ENCODE data around the gene CHMP2A.
"Not testable (repeated sequence)": the region's sequence is repeated elsewhere in the genome, so short reads cannot be mapped to it uniquely, and the experiment has no call there.

The CHMP2A gene

GRCh38 chr19:58544591-58545285 is 10.2 kb downstream of the CHMP2A start:
- H3K4me1 ChIP-seq (ENCODE audit: control insufficient read depth, insufficient read depth, low read length) = peaks cover 13% of the 10 kb centered on the region
- peaks cover 27% of the 10 kb centered on the region for H3K36me3 ChIP-seq (ENCODE audit: control insufficient read depth, insufficient read depth, low read length)
- peak overlapping the region; percentile 100 for H3K4me3 ChIP-seq (ENCODE audit: insufficient read depth, low read depth, low read length)
- H3K27ac ChIP-seq (ENCODE audit: insufficient read depth, low read depth, low read length, poor library complexity, severe bottlenecking) = peak overlapping the region; percentile 97
- H3K27me3 ChIP-seq (ENCODE audit: control insufficient read depth, insufficient read depth, low read length, poor library complexity, severe bottlenecking) = peaks cover 28% of the 10 kb centered on the region
- WGBS, 2 experiments = 0 to 1% methylated on average over 92 of the region's 92 CpGs
- H3K9me3 ChIP-seq (ENCODE audit: control insufficient read depth, low read length) = no peaks in the 10 kb centered on the region

- 0% methylated on average over 73 of the region's 73 CpGs for WGBS, 2 experiments
Observed at GRCh38 chr19:58543826-58544590, 10.9 kb downstream of the CHMP2A start, which contains the start of gene TRIM28. Gene TRIM28 (plus strand): TSS chr19:58544064. CDS start chr19:58544758, 694 bp downstream.

GRCh38 chr19:58542641-58543372 is 12.1 kb downstream of the CHMP2A start:
- Histone ChIP-seq H3K4me1 (ENCODE audit: control insufficient read depth, insufficient read depth, low read length) (peaks cover 13% of the 10 kb centered on the region), H3K27me3 (ENCODE audit: control insufficient read depth, insufficient read depth, low read length, poor library complexity, severe bottlenecking) (peaks cover 39% of the 10 kb centered on the region)
- H3K36me3 ChIP-seq (ENCODE audit: control insufficient read depth, insufficient read depth, low read length); H3K27ac ChIP-seq (ENCODE audit: insufficient read depth, low read depth, low read length, poor library complexity, severe bottlenecking); H3K4me3 ChIP-seq (ENCODE audit: insufficient read depth, low read depth, low read length); H3K9me3 ChIP-seq (ENCODE audit: control insufficient read depth, low read length): not testable (repeated sequence)
- 84% methylated on average over 17 to 18 of the region's 18 CpGs for WGBS, 2 experiments

More at GRCh38 chr19:58543826-58544590, 10.9 kb downstream of the CHMP2A start, which contains the start of gene TRIM28:
- Histone ChIP-seq H3K4me3 (ENCODE audit: insufficient read depth, low read depth, low read length) (peak within 1 kb of the TSS; percentile 100), H3K27me3 (ENCODE audit: control insufficient read depth, insufficient read depth, low read length, poor library complexity, severe bottlenecking) (peaks cover 35% of the 10 kb centered on the region), H3K27ac (ENCODE audit: insufficient read depth, low read depth, low read length, poor library complexity, severe bottlenecking) (peak within 1 kb of the TSS; percentile 97), H3K9me3 (ENCODE audit: control insufficient read depth, low read length) (no peaks in the 10 kb centered on the region), H3K36me3 (ENCODE audit: control insufficient read depth, insufficient read depth, low read length) (peaks cover 20% of the 10 kb centered on the region), H3K4me1 (ENCODE audit: control insufficient read depth, insufficient read depth, low read length) (peaks cover 13% of the 10 kb centered on the region)

GRCh38 chr19:58539169-58539559 is 15.7 kb downstream of the CHMP2A start:
- H3K4me3 ChIP-seq (ENCODE audit: insufficient read depth, low read depth, low read length); H3K27ac ChIP-seq (ENCODE audit: insufficient read depth, low read depth, low read length, poor library complexity, severe bottlenecking); H3K9me3 ChIP-seq (ENCODE audit: control insufficient read depth, low read length); H3K36me3 ChIP-seq (ENCODE audit: control insufficient read depth, insufficient read depth, low read length); H3K4me1 ChIP-seq (ENCODE audit: control insufficient read depth, insufficient read depth, low read length): not testable (repeated sequence)
- peaks cover 39% of the 10 kb centered on the region for H3K27me3 ChIP-seq (ENCODE audit: control insufficient read depth, insufficient read depth, low read length, poor library complexity, severe bottlenecking)

GRCh38 chr19:58538257-58539168 is 16.4 kb downstream of the CHMP2A start:
- H3K27me3 ChIP-seq (ENCODE audit: control insufficient read depth, insufficient read depth, low read length, poor library complexity, severe bottlenecking) = peaks cover 39% of the 10 kb centered on the region
- peak overlapping the region; percentile 88 for H3K27ac ChIP-seq (ENCODE audit: insufficient read depth, low read depth, low read length, poor library complexity, severe bottlenecking)
- H3K9me3 ChIP-seq (ENCODE audit: control insufficient read depth, low read length) = no peaks in the 10 kb centered on the region
- H3K4me1 ChIP-seq (ENCODE audit: control insufficient read depth, insufficient read depth, low read length) = no peaks in the 10 kb centered on the region
- H3K4me3 ChIP-seq (ENCODE audit: insufficient read depth, low read depth, low read length) = peak overlapping the region; percentile 50
- 2% methylated on average over 55 of the region's 55 CpGs for WGBS, 2 experiments
- H3K36me3 ChIP-seq (ENCODE audit: control insufficient read depth, insufficient read depth, low read length) = no peaks in the 10 kb centered on the region

GRCh38 chr19:58536852-58537798 is 17.8 kb downstream of the CHMP2A start:
- H3K27me3 ChIP-seq (ENCODE audit: control insufficient read depth, insufficient read depth, low read length, poor library complexity, severe bottlenecking) = peaks cover 32% of the 10 kb centered on the region
- H3K4me1 ChIP-seq (ENCODE audit: control insufficient read depth, insufficient read depth, low read length) = no peaks in the 10 kb centered on the region
- no peak overlapping the region for H3K4me3 ChIP-seq (ENCODE audit: insufficient read depth, low read depth, low read length)
- H3K9me3 ChIP-seq (ENCODE audit: control insufficient read depth, low read length) = no peaks in the 10 kb centered on the region
- H3K36me3 ChIP-seq (ENCODE audit: control insufficient read depth, insufficient read depth, low read length) = no peaks in the 10 kb centered on the region
- WGBS, 2 experiments = 91 to 93% methylated on average over 8 of the region's 8 CpGs
- H3K27ac ChIP-seq (ENCODE audit: insufficient read depth, low read depth, low read length, poor library complexity, severe bottlenecking) = no peak overlapping the region

GRCh38 chr19:58535857-58536256 is 19.0 kb downstream of the CHMP2A start:
- H3K9me3 ChIP-seq (ENCODE audit: control insufficient read depth, low read length) = no peaks in the 10 kb centered on the region
- no peak overlapping the region for H3K4me3 ChIP-seq (ENCODE audit: insufficient read depth, low read depth, low read length)
- H3K4me1 ChIP-seq (ENCODE audit: control insufficient read depth, insufficient read depth, low read length) = no peaks in the 10 kb centered on the region
- H3K27me3 ChIP-seq (ENCODE audit: control insufficient read depth, insufficient read depth, low read length, poor library complexity, severe bottlenecking) = peaks cover 31% of the 10 kb centered on the region
- WGBS, 2 experiments = 84 to 90% methylated on average over 3 of the region's 3 CpGs
- no peaks in the 10 kb centered on the region for H3K36me3 ChIP-seq (ENCODE audit: control insufficient read depth, insufficient read depth, low read length)
- no peak overlapping the region for H3K27ac ChIP-seq (ENCODE audit: insufficient read depth, low read depth, low read length, poor library complexity, severe bottlenecking)

- H3K27ac ChIP-seq (ENCODE audit: insufficient read depth, low read depth, low read length, poor library complexity, severe bottlenecking) = no peak overlapping the region
- WGBS, 2 experiments = 88% methylated on average over 9 to 10 of the region's 10 CpGs
Observed at GRCh38 chr19:58531034-58531840, 23.7 kb downstream of the CHMP2A start.

More at GRCh38 chr19:58531034-58531840, 23.7 kb downstream of the CHMP2A start:
- H3K36me3 ChIP-seq (ENCODE audit: control insufficient read depth, insufficient read depth, low read length) = no peaks in the 10 kb centered on the region
- H3K9me3 ChIP-seq (ENCODE audit: control insufficient read depth, low read length) = no peaks in the 10 kb centered on the region
- no peak overlapping the region for H3K4me3 ChIP-seq (ENCODE audit: insufficient read depth, low read depth, low read length)
- no peaks in the 10 kb centered on the region for H3K4me1 ChIP-seq (ENCODE audit: control insufficient read depth, insufficient read depth, low read length)
- peaks cover 11% of the 10 kb centered on the region for H3K27me3 ChIP-seq (ENCODE audit: control insufficient read depth, insufficient read depth, low read length, poor library complexity, severe bottlenecking)

All from ectodermal cell (in vitro differentiated cells).